Vagina (tissue), 2 donors: ENCODE data around the gene NRG3.

Experiments used
- CTCF ChIP-seq, 3 experiments: fragments of 450-650 bp in 2 of 3; fragments of 200-600 bp in 1 of 3; sonication (generic) in 1 of 3; IDR thresholded peaks; one replicate each; pipeline ENCODE4 v1.5.1; 2017 to 2019; ENCODE audit warnings: antibody characterized with exemption in 3 of 3, mild to moderate bottlenecking in 2 of 3, moderate library complexity in 2 of 3
- POLR2AphosphoS5 ChIP-seq, 2 donors: sonication (generic); formaldehyde crosslinking; IDR thresholded peaks; one replicate each; pipeline ENCODE4 v1.9.0; 2017; ENCODE audit warnings: antibody characterized with exemption in 2 of 2, mild to moderate bottlenecking in 2 of 2, low read depth in 1 of 2; ENCODE audit not compliant: insufficient read depth in 1 of 2

DNA sequence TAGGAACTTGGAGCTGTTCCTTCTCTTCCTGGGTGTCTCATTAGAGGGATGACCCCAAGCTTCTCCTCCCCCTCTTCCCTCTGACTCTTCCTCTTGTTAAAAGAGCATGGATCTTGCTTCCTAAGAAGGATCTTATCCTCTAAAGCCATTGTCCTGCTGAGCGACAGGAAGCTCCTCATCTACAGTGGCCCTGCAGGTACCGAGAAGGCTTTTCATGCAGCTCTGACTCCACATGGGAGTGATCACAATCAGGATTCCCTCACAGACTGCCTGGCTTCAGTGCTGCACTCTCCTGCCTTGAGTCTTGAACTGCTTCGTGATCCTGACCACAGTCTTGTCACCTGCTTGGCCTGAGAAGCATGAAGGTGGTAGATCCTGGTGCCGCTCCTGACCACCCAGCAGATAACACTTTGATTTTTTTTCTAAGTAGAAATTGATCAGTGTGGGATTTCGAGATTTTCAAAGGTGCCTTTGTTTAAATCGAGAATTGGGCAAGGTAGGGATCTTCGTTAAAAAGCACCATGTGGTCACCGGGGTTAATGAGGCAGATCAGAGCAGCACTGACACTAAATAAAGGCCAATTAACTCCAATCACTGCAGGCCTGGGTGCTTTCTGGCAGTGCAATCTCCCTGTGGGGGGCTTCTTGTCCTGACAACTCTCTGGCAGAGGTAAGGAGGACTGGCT is 376.4 kb downstream of the NRG3 start:
- no peak for TF ChIP-seq POLR2AphosphoS5 (IDR thresholded peaks at IDR 0.05; ENCODE audit: insufficient read depth in 1 of 2, low read depth in 1 of 2)
- TF ChIP-seq CTCF (IDR thresholded peaks at IDR 0.05) = no peak
